H1 (cell line): ENCODE measurements around the gene MYL6B. TPM values are rescaled to one million over a fixed set of nuclear protein-coding genes. Genes with fewer than 3 reads are reported as not detected.
A peak's percentile ranks its signal among the peaks of the same experiment; 100 is the strongest.

Source experiments
- CTCF ChIA-PET: fragments of 300-600 bp; sonication (Branson Sonifier 250); formaldehyde crosslinking; loops from one replicate; lab custom pipeline; 2021; ENCODE audit not compliant: partially characterized antibody; lab: Charles Lee
- POLR2A ChIA-PET: fragments of 300-600 bp; sonication (Branson Sonifier 250); formaldehyde crosslinking; loops from one replicate; lab custom pipeline; 2021; ENCODE audit warnings: inconsistent platforms; ENCODE audit not compliant: partially characterized antibody; lab: Charles Lee
- DNase-seq, 2 experiments: peaks; one replicate each; pipeline versions ENCODE4 v3.0.0 to v3.0.0-alpha.2; 2010 to 2022; ENCODE audit warnings: low spot score in 2 of 2, low read depth in 1 of 2, mixed read lengths in 1 of 2
- FAIRE-seq: peaks from 2 replicates; lab custom pipeline; 2011; peaks lifted over from hg19 to GRCh38; lab: Jason Lieb, UNC
- H2AFZ ChIP-seq: 2 replicates; pipeline ENCODE4 v1.8.1; 2012; ENCODE audit warnings: low read length, inconsistent platforms
- H2AK5ac ChIP-seq: 2 replicates; pipeline ENCODE4 v1.6.1; 2013; ENCODE audit warnings: low read depth, low read length
- H2BK120ac ChIP-seq: replicated peaks from 2 replicates; pipeline ENCODE3; 2013; ENCODE audit warnings: low read depth, low read length, inconsistent platforms
- H2BK12ac ChIP-seq: 2 replicates; pipeline ENCODE4 v1.6.1; 2013; ENCODE audit warnings: low read depth, low read length
- H2BK15ac ChIP-seq: 2 replicates; pipeline ENCODE4 v1.6.1; 2013; ENCODE audit warnings: low read length
- H2BK20ac ChIP-seq: 2 replicates; pipeline ENCODE4 v1.6.1; 2013; ENCODE audit warnings: low read length
- H2BK5ac ChIP-seq: 2 replicates; pipeline ENCODE4 v1.6.1; 2013; ENCODE audit warnings: low read depth, low read length
- H3K14ac ChIP-seq: 2 replicates; pipeline ENCODE4 v1.6.1; 2013; ENCODE audit warnings: inconsistent platforms; ENCODE audit not compliant: insufficient read length
- H3K18ac ChIP-seq: 2 replicates; pipeline ENCODE4 v1.6.1; 2013; ENCODE audit warnings: low read length; ENCODE audit errors: extremely low read depth
- H3K23ac ChIP-seq: 2 replicates; pipeline ENCODE4 v1.6.1; 2013; ENCODE audit warnings: inconsistent platforms; ENCODE audit not compliant: insufficient read length
- H3K23me2 ChIP-seq: 2 replicates; pipeline ENCODE4 v1.6.1; 2013; ENCODE audit warnings: low read depth, low read length
- H3K27ac ChIP-seq: 2 replicates; pipeline ENCODE4 v1.6.1; 2011; ENCODE audit warnings: low read depth, low read length, inconsistent platforms
- H3K27me3 ChIP-seq, 4 experiments: replicated peaks in 1 of 4; 1 replicate in 1 of 4; 2 replicates in 3 of 4; pipeline versions ENCODE4 v1.6.1 to v1.8.1; 2011 to 2013; ENCODE audit warnings: low read length in 3 of 4, mild to moderate bottlenecking in 3 of 4, inconsistent platforms in 2 of 4, mixed read lengths in 2 of 4, moderate library complexity in 1 of 4; ENCODE audit not compliant: control insufficient read depth in 3 of 4, insufficient read depth in 3 of 4; ENCODE audit errors: extremely low read depth in 1 of 4
- H3K36me3 ChIP-seq, 4 experiments: 2 replicates each; pipeline versions ENCODE4 v1.6.1 to v1.8.1; 2011 to 2013; ENCODE audit warnings: mild to moderate bottlenecking in 4 of 4, low read length in 3 of 4, moderate library complexity in 2 of 4, control low read depth in 1 of 4, inconsistent platforms in 1 of 4; ENCODE audit not compliant: insufficient read depth in 4 of 4, control insufficient read depth in 2 of 4
- H3K4ac ChIP-seq: replicated peaks from 2 replicates; pipeline ENCODE3; 2013; ENCODE audit warnings: low read length, low read depth, mixed read lengths, inconsistent platforms; ENCODE audit not compliant: insufficient read length
- H3K4me1 ChIP-seq, 4 experiments: replicated peaks in 1 of 4; 1 replicate in 1 of 4; 2 replicates in 3 of 4; pipeline versions ENCODE4 v1.6.1 to v1.8.1; 2011 to 2013; ENCODE audit warnings: low read length in 3 of 4, inconsistent platforms in 2 of 4, mixed read lengths in 1 of 4; ENCODE audit not compliant: insufficient read depth in 4 of 4, control insufficient read depth in 3 of 4
- H3K4me2 ChIP-seq, 2 experiments: 2 replicates each; pipeline versions ENCODE4 v1.6.1 to v1.8.1; 2011 to 2013; ENCODE audit warnings: low read depth in 2 of 2, low read length in 2 of 2, control low read depth in 1 of 2, inconsistent platforms in 1 of 2, mild to moderate bottlenecking in 1 of 2; ENCODE audit not compliant: insufficient read depth in 1 of 2
- H3K4me3 ChIP-seq, 4 experiments: fragments of 200-600, 300-600 bp in 1 of 4; sonication (generic), shearing (Covaris generic), sonication (Bioruptor Twin) in 1 of 4; 2 replicates each; pipeline versions ENCODE4 v1.5.1 to v1.8.1; 2011 to 2016; ENCODE audit warnings: low read length in 4 of 4, low read depth in 3 of 4, control low read depth in 2 of 4, inconsistent platforms in 2 of 4, mild to moderate bottlenecking in 2 of 4, mixed read lengths in 1 of 4, moderate library complexity in 1 of 4; ENCODE audit not compliant: insufficient read depth in 2 of 4; ENCODE audit errors: extremely low read depth in 1 of 4
- H3K56ac ChIP-seq: replicated peaks from 2 replicates; pipeline ENCODE3; 2013; ENCODE audit warnings: low read depth, mild to moderate bottlenecking, mixed read lengths, low read length, inconsistent platforms; ENCODE audit not compliant: insufficient read length
- H3K79me1 ChIP-seq: 2 replicates; pipeline ENCODE4 v1.6.1; 2013; ENCODE audit warnings: low read depth, low read length, control low read depth
- H3K79me2 ChIP-seq, 2 experiments: 2 replicates each; pipeline versions ENCODE4 v1.6.1 to v1.8.1; 2012 to 2013; ENCODE audit warnings: low read length in 2 of 2, mild to moderate bottlenecking in 2 of 2, inconsistent platforms in 1 of 2; ENCODE audit not compliant: insufficient read depth in 2 of 2, control insufficient read depth in 1 of 2
- H3K9ac ChIP-seq, 4 experiments: replicated peaks in 1 of 4; 1 replicate in 1 of 4; 2 replicates in 3 of 4; pipeline versions ENCODE4 v1.6.1 to v1.8.1; 2011 to 2013; ENCODE audit warnings: low read depth in 3 of 4, low read length in 3 of 4, control low read depth in 2 of 4, mild to moderate bottlenecking in 2 of 4, moderate library complexity in 2 of 4, inconsistent platforms in 1 of 4; ENCODE audit errors: extremely low read depth in 1 of 4
- H3K9me3 ChIP-seq, 2 experiments: 2 replicates each; pipeline versions ENCODE4 v1.6.1 to v1.8.1; 2012 to 2013; ENCODE audit warnings: mild to moderate bottlenecking in 2 of 2, moderate library complexity in 2 of 2, control low read depth in 1 of 2, inconsistent platforms in 1 of 2, low read depth in 1 of 2, low read length in 1 of 2, mixed read lengths in 1 of 2; ENCODE audit not compliant: insufficient read depth in 2 of 2
- H4K20me1 ChIP-seq, 2 experiments: replicated peaks in 1 of 2; 2 replicates each; pipeline versions ENCODE3 to v1.8.1; 2011 to 2013; ENCODE audit warnings: inconsistent platforms in 2 of 2, low read length in 2 of 2, mild to moderate bottlenecking in 1 of 2; ENCODE audit not compliant: insufficient read depth in 2 of 2, control insufficient read depth in 1 of 2
- H4K5ac ChIP-seq: 2 replicates; pipeline ENCODE4 v1.6.1; 2013; ENCODE audit warnings: low read length, low read depth, mixed read lengths, inconsistent platforms; ENCODE audit not compliant: insufficient read length
- H4K8ac ChIP-seq: 2 replicates; pipeline ENCODE4 v1.8.0; 2013; ENCODE audit warnings: mild to moderate bottlenecking, moderate library complexity, low read length, inconsistent platforms; ENCODE audit not compliant: insufficient read depth; ENCODE audit errors: extremely low read depth
- H4K91ac ChIP-seq: replicated peaks from 2 replicates; pipeline ENCODE3; 2013; ENCODE audit warnings: low read length, mixed read lengths, inconsistent platforms; ENCODE audit not compliant: insufficient read length
- ATF2 ChIP-seq: IDR thresholded peaks from 2 replicates; pipeline ENCODE4 v1.6.1; 2012; ENCODE audit warnings: low read length, inconsistent platforms
- ATF3 ChIP-seq: IDR thresholded peaks from 2 replicates; pipeline ENCODE4 v1.6.1; 2011; ENCODE audit warnings: low read depth, mild to moderate bottlenecking, low read length; ENCODE audit not compliant: insufficient read depth
- BACH1 ChIP-seq: IDR thresholded peaks from 2 replicates; pipeline ENCODE4 v1.6.1; 2012; ENCODE audit warnings: low read length, improper control_type of control experiment
- CBX8 ChIP-seq: fragments of 300-800, 300-1000 bp; sonication (generic); IDR thresholded peaks from 2 replicates; pipeline ENCODE4 v1.7.1; 2016; ENCODE audit warnings: low read depth, low read length, borderline replicate concordance
- EGR1 ChIP-seq: IDR thresholded peaks from 2 replicates; pipeline ENCODE4 v1.6.1; 2011; ENCODE audit warnings: low read depth, low read length, borderline replicate concordance
- KDM1A ChIP-seq: fragments of 200-600, 300-600 bp; sonication (generic); IDR thresholded peaks from 2 replicates; pipeline ENCODE4 v1.7.1; 2016; ENCODE audit warnings: mild to moderate bottlenecking, low read length, borderline replicate concordance
- NANOG ChIP-seq: IDR thresholded peaks from 2 replicates; pipeline ENCODE4 v1.6.1; 2011; ENCODE audit warnings: low read length, low read depth, mild to moderate bottlenecking, inconsistent platforms; ENCODE audit not compliant: insufficient read depth, poor library complexity, severe bottlenecking
- SAP30 ChIP-seq: fragments of 300-600 bp; sonication (generic); IDR thresholded peaks from 2 replicates; pipeline ENCODE4 v1.7.1; 2012; ENCODE audit warnings: low read length, moderate library complexity, mild to moderate bottlenecking, inconsistent platforms; ENCODE audit not compliant: insufficient read depth, insufficient replicate concordance
- TAF1 ChIP-seq: IDR thresholded peaks from 2 replicates; pipeline ENCODE4 v1.6.1; 2011; ENCODE audit warnings: mild to moderate bottlenecking, low read depth, low read length
- WGBS, 2 experiments: shearing (Covaris generic) in 1 of 2; methylation state at CpG; one replicate each; pipeline versions ENCODE4 v1.1.6 to v1.1.7; 2013 to 2015; ENCODE audit warnings: low lambda C conversion rate in 2 of 2, mixed read lengths in 2 of 2, inconsistent platforms in 1 of 2, low coverage in 1 of 2, missing lambda C conversion rate in 1 of 2; ENCODE audit not compliant: insufficient replicate concordance in 2 of 2, insufficient coverage in 1 of 2, insufficient read length in 1 of 2; ENCODE audit errors: extremely low coverage in 1 of 2, missing lambda C conversion rate in 1 of 2; 5-methylcytosine and 5-hydroxymethylcytosine counted together
- polyA plus RNA-seq, 7 experiments: library from polyadenylated mRNA; depleted of rRNA in 3 of 7; stranded (reverse) in 5 of 7; unstranded in 2 of 7; fragments of >200 nt in 5 of 7; fragments of 200-250 nt in 2 of 7; gene quantifications; 1 replicate in 5 of 7; 2 replicates in 1 of 7; 4 replicates in 1 of 7; pipeline versions ENCODE4 v1.2.1 to v1.2.3, GENCODE V29; 2011 to 2013; ENCODE audit warnings: missing spikeins in 2 of 7, mixed read lengths in 2 of 7
- total RNA-seq: library from RNA; stranded (reverse); fragmentation: NEBNext Ultra II Directional; extraction: Animal tissue kit (Norgen Biotek cat#: 25700); gene quantifications from 2 replicates; pipeline ENCODE4 v1.2.1, GENCODE V29; 2021

Gene MYL6B
- total and polyA plus RNA-seq, 2 of the 8 experiments (the other 6 are each of a cell fraction or from before 2014, with no cell fraction given): 163 to 202 TPM

- Histone ChIP-seq H2BK12ac (no peak overlapping the region), H3K79me2 (peaks cover 0 to 10% of the 10 kb centered on the region in 2 experiments; a peak in 1 of 4 replicates), H2BK20ac (no peak overlapping the region), H3K56ac (no peak overlapping the region), H3K27me3 (no peaks in the 10 kb centered on the region), H4K20me1 (peaks cover 0 to 2% of the 10 kb centered on the region in 2 experiments), H4K5ac (no peak overlapping the region), H3K4me3 (peak overlapping the region in 2 of 4 experiments; percentile 90 to 95; a peak in 5 of 8 replicates), H3K9ac (no peak overlapping the region), H3K27ac (no peak overlapping the region), H3K9me3 (no peaks in the 10 kb centered on the region; a peak in 1 of 4 replicates), H3K36me3 (peaks cover 11 to 43% (median 34%) of the 10 kb centered on the region in 4 experiments), H4K91ac (no peak overlapping the region), H2BK120ac (no peak overlapping the region), H2AFZ (no peak overlapping the region), H2BK5ac (no peak overlapping the region), H3K14ac (no peak overlapping the region), H2BK15ac (no peak overlapping the region), H3K23me2 (peaks cover 12% of the 10 kb centered on the region), H3K4ac (no peak overlapping the region), H3K23ac (no peak overlapping the region), H2AK5ac (no peak overlapping the region), H3K18ac (no peak overlapping the region), H3K79me1 (no peaks in the 10 kb centered on the region), H3K4me1 (peaks cover 0 to 13% (median 5%) of the 10 kb centered on the region in 4 experiments; a peak in 5 of 7 replicates), H3K4me2 (peak overlapping the region; percentile 96 to 98; a peak in 3 of 4 replicates), H4K8ac (no peak overlapping the region)
- CTCF ChIA-PET: interaction anchor here (0.6 to 5.4 kb wide), 6 partner anchors 11 to 128 kb away, joined by 3 to 46 read pairs (median 5); partner anchors contain the start of genes ANKRD52 and ZC3H10
- no peak for DNase-seq
- POLR2A ChIA-PET: interaction anchor here (0.7 to 5.3 kb wide), 5 partner anchors 12 to 78 kb away, joined by 3 to 161 read pairs (median 4); partner anchors contain the start of genes PA2G4, RPL41 and ZC3H10
- FAIRE-seq: no peak
- WGBS, 2 experiments: 89% methylated on average over 20 of the region's 22 CpGs; no CpG with 5 or more reads in 1 of the 2 experiments
- TF ChIP-seq ATF2 (no peak), TAF1 (no peak), BACH1 (no peak), NANOG (no peak), KDM1A (no peak), ATF3 (no peak), SAP30 (no peak), CBX8 (no peak), EGR1 (no peak)
Observed at GRCh38 chr12:56129942-56130495, 22.4 kb upstream of the MYL6B start.
